GM12878 (cell line): Measurements from ENCODE around the gene TSHZ1. TPM values are rescaled to one million over a fixed set of nuclear protein-coding genes. Genes with fewer than 3 reads are reported as not detected.

Source experiments
- ATAC-seq: fragments of 200-7000 bp; cut with Tn5 transposase; 3 replicates; pipeline ENCODE4 v1.9.1; 2020; ENCODE audit warnings: mild to moderate bottlenecking, moderate library complexity
- BruUV-seq: library from RNA; stranded (reverse); fragments of 400-500 nt; replicated peaks from 2 replicates; lab custom pipeline; 2021; lab: Mats Ljungman, UMichigan
- CTCF ChIA-PET: fragments of 300-600 bp; sonication (Branson Sonifier 250); formaldehyde crosslinking; extraction: SDS; loops from one replicate; lab custom pipeline; 2021; ENCODE audit warnings: inconsistent platforms; lab: Yijun Ruan, JAX
- POLR2A ChIA-PET: fragments of 350-600 bp; formaldehyde crosslinking; extraction: SDS; loops from one replicate; lab custom pipeline; 2021; ENCODE audit warnings: inconsistent platforms; lab: Charles Lee
- RAD21 ChIA-PET: fragments of 300-600 bp; sonication (Branson Sonifier 250); formaldehyde crosslinking; loops from one replicate; lab custom pipeline; 2023; ENCODE audit warnings: antibody characterized with exemption; ENCODE audit not compliant: unreplicated experiment; lab: Charles Lee
- SMC1A ChIA-PET: fragments of 300-600 bp; sonication (Branson Sonifier 250); formaldehyde crosslinking; loops from one replicate; lab custom pipeline; 2023; ENCODE audit not compliant: unreplicated experiment, uncharacterized antibody; lab: Charles Lee
- DNase-seq: peaks from one replicate; pipeline ENCODE4 v3.0.0-alpha.2; 2011; ENCODE audit warnings: low read depth, low spot score
- FAIRE-seq: peaks from 3 replicates; lab custom pipeline; 2011; peaks lifted over from hg19 to GRCh38; lab: Jason Lieb, UNC
- H2AFZ ChIP-seq: 2 replicates; pipeline ENCODE4 v1.6.0; 2011; ENCODE audit warnings: low read depth, low read length, control low read depth; ENCODE audit not compliant: control insufficient read depth
- H3K27ac ChIP-seq: 2 replicates; pipeline ENCODE4 v1.5.1; 2011; ENCODE audit warnings: control low read depth; ENCODE audit not compliant: control insufficient read depth, insufficient read depth
- H3K27me3 ChIP-seq, 2 experiments: replicated peaks in 1 of 2; 2 replicates each; pipeline versions ENCODE4 v1.6.0 to v1.6.1; 2011; ENCODE audit warnings: low read length in 1 of 2; ENCODE audit not compliant: control insufficient read depth in 2 of 2, insufficient read depth in 2 of 2
- H3K36me3 ChIP-seq, 2 experiments: 2 replicates each; pipeline ENCODE4 v1.5.1; 2011; ENCODE audit warnings: low read length in 1 of 2; ENCODE audit not compliant: control insufficient read depth in 2 of 2, insufficient read depth in 2 of 2
- H3K4me1 ChIP-seq: 2 replicates; pipeline ENCODE4 v1.6.1; 2011; ENCODE audit warnings: mild to moderate bottlenecking, low read length, moderate library complexity, mixed read lengths; ENCODE audit not compliant: control insufficient read depth, insufficient read depth
- H3K4me2 ChIP-seq: 2 replicates; pipeline ENCODE4 v1.6.0; 2011; ENCODE audit warnings: control low read depth; ENCODE audit not compliant: control insufficient read depth, insufficient read depth
- H3K4me3 ChIP-seq: fragments of 200-600 bp; sonication (generic); 2 replicates; pipeline ENCODE4 v1.5.1; 2016
- H3K79me2 ChIP-seq: 2 replicates; pipeline ENCODE4 v1.6.0; 2011; ENCODE audit warnings: low read length; ENCODE audit not compliant: control insufficient read depth, insufficient read depth
- H3K9ac ChIP-seq: 2 replicates; pipeline ENCODE4 v1.8.0; 2011; ENCODE audit warnings: low read length, control low read depth, mixed read lengths; ENCODE audit not compliant: control insufficient read depth, insufficient read depth
- H3K9me3 ChIP-seq: replicated peaks from 3 replicates; pipeline ENCODE4 v1.5.1; 2011; ENCODE audit warnings: mild to moderate bottlenecking, low read length; ENCODE audit not compliant: control insufficient read depth, insufficient read depth
- H4K20me1 ChIP-seq: 2 replicates; pipeline ENCODE4 v1.6.0; 2011; ENCODE audit not compliant: control insufficient read depth, insufficient read depth
- BCL3 ChIP-seq: IDR thresholded peaks from 2 replicates; pipeline ENCODE4 v1.6.1; 2011; ENCODE audit warnings: borderline replicate concordance, low read depth, mild to moderate bottlenecking, moderate library complexity, low read length; ENCODE audit not compliant: insufficient read depth, poor library complexity, severe bottlenecking
- CBX3 ChIP-seq: fragments of 200-600 bp; sonication (generic); IDR thresholded peaks from 2 replicates; pipeline ENCODE4 v1.6.1; 2016; ENCODE audit warnings: low read depth, borderline replicate concordance
- CREB1 ChIP-seq: IDR thresholded peaks from 2 replicates; pipeline ENCODE4 v1.6.1; 2012; ENCODE audit warnings: low read depth, mild to moderate bottlenecking, inconsistent platforms
- HDAC6 ChIP-seq: fragments of 200-600 bp; sonication (generic); IDR thresholded peaks from one replicate; pipeline ENCODE4 v1.8.0; 2017; ENCODE audit warnings: antibody characterized with exemption; ENCODE audit not compliant: unreplicated experiment
- IRF5 ChIP-seq: fragments of 450-650 bp; IDR thresholded peaks from 2 replicates; pipeline ENCODE4 v1.6.1; 2017; ENCODE audit warnings: borderline replicate concordance
- SP1 ChIP-seq: IDR thresholded peaks from one replicate; pipeline ENCODE4 v1.6.1; 2011; ENCODE audit warnings: low read depth, low read length
- ZZZ3 ChIP-seq: IDR thresholded peaks from 2 replicates; pipeline ENCODE4 v1.6.1; 2011; ENCODE audit warnings: low read depth; ENCODE audit not compliant: control insufficient read depth, insufficient read length
- WGBS: methylation state at CpG from one replicate; pipeline ENCODE4 v1.1.6; 2016; ENCODE audit warnings: low lambda C conversion rate; ENCODE audit not compliant: insufficient replicate concordance, insufficient coverage; ENCODE audit errors: missing lambda C conversion rate; 5-methylcytosine and 5-hydroxymethylcytosine counted together
- in situ Hi-C: fragments of 300-500 bp; cut with MboI; formaldehyde crosslinking; loops from 9 replicates; pipeline ENCODE4 v1.14.3; 2018; ENCODE audit warnings: mixed read lengths
- intact Hi-C: fragments of 100-400 bp; cut with micrococcal nuclease; formaldehyde crosslinking; loops from one replicate; pipeline ENCODE4 v1.14.2; 2022; ENCODE audit not compliant: unreplicated experiment
- polyA plus RNA-seq, 11 experiments: library from polyadenylated mRNA; depleted of rRNA in 4 of 11; unstranded in 6 of 11; stranded (reverse) in 5 of 11; fragments of >200 nt; fragmentation: Nextera tagmentation in 4 of 11; fragmentation: Illumina TruSeq in 1 of 11; extraction: Ambion mirVana in 4 of 11; extraction: Trizol in 1 of 11; gene quantifications; 1 replicate in 1 of 11; 2 replicates in 10 of 11; pipeline versions ENCODE4 v1.2.1 to v1.2.3, GENCODE V29; 2011 to 2016; ENCODE audit warnings: inconsistent platforms in 2 of 11, missing spikeins in 2 of 11, low read depth in 1 of 11
- total RNA-seq, 4 experiments: library from RNA; depleted of rRNA in 3 of 4; stranded (reverse); fragments of >200 nt in 3 of 4; fragmentation: Illumina TruSeq in 1 of 4; extraction: Trizol in 1 of 4; gene quantifications; 2 replicates each; pipeline versions ENCODE4 v1.2.1 to v1.2.3, GENCODE V29; 2013 to 2021

TSHZ1 gene
- total and polyA plus RNA-seq, 10 of the 15 experiments (the other 5 are each of a cell fraction or from before 2014, with no cell fraction given) = 2.2 to 15.2 (median 5.1) TPM

- Histone ChIP-seq H2AFZ (no peak overlapping the region), H3K27ac (no peak overlapping the region), H3K4me1 (no peaks in the 10 kb centered on the region), H3K36me3 (no peaks in the 10 kb centered on the region), H3K4me2 (no peak overlapping the region), H3K9ac (no peak overlapping the region), H3K79me2 (no peaks in the 10 kb centered on the region), H4K20me1 (no peaks in the 10 kb centered on the region), H3K4me3 (no peak overlapping the region), H3K27me3 (no peaks in the 10 kb centered on the region), H3K9me3 (no peaks in the 10 kb centered on the region)
- in situ Hi-C loops (no loop called here), intact Hi-C loops (no loop called here)
- ChIA-PET RAD21 (no interaction called here), SMC1A (no interaction called here), POLR2A (no interaction called here), CTCF (no interaction called here)
- DNase-seq (no peak), FAIRE-seq (no peak), ATAC-seq (no peak)
- no peak for TF ChIP-seq ZZZ3
- no peak for TF ChIP-seq CREB1
- no peak for TF ChIP-seq SP1
- TF ChIP-seq CBX3 = no peak
- no peak for TF ChIP-seq IRF5
- no peak for TF ChIP-seq BCL3
- no peak for TF ChIP-seq HDAC6
- 53% methylated on average over 13 of the region's 13 CpGs for WGBS
- no TSS peak for BruUV-seq
Measured at GRCh38 chr18:75338631-75339030, 128.0 kb downstream of the TSHZ1 start.

Other genes starting within 250 kb of the TSHZ1 start
- 8.7 and 15.1 TPM in 2 replicates for gene PTGR3, start 1.7 kb upstream of the TSHZ1 start, total RNA-seq (2014; rRNA removed)
- gene PTGR3, start 1.7 kb upstream of the TSHZ1 start, total RNA-seq (2014; rRNA removed; fragmentation: Illumina TruSeq; extraction: Trizol) = 12.2 and 13.2 TPM in 2 replicates
- gene PTGR3, start 1.7 kb upstream of the TSHZ1 start, total RNA-seq (2021) = 44.9 and 45.1 TPM in 2 replicates
- 63.9 and 69.8 TPM in 2 replicates for gene PTGR3, start 1.7 kb upstream of the TSHZ1 start, polyA plus RNA-seq (2011; rRNA removed)
- 29.5 and 30.4 TPM in 2 replicates for gene PTGR3, start 1.7 kb upstream of the TSHZ1 start, polyA plus RNA-seq (2014; fragmentation: Illumina TruSeq; extraction: Trizol)
- 1 to 10 TPM; 6.2 to 8.8 TPM for gene PTGR3, start 1.7 kb upstream of the TSHZ1 start, polyA plus RNA-seq (2014; fragmentation: Nextera tagmentation; extraction: Ambion mirVana)
- gene PTGR3, start 1.7 kb upstream of the TSHZ1 start, polyA plus RNA-seq (2014; rRNA removed) = 29.2 and 34.8 TPM in 2 replicates
- gene PTGR3, start 1.7 kb upstream of the TSHZ1 start, polyA plus RNA-seq (2016; fragmentation: Nextera tagmentation; extraction: Ambion mirVana) = 10 to 100 TPM; 21.8 to 22.0 TPM
- gene SMIM21, start 216.9 kb downstream of the TSHZ1 start, total RNA-seq (2014; rRNA removed) = not detected in 2 replicates
- gene SMIM21, start 216.9 kb downstream of the TSHZ1 start, total RNA-seq (2014; rRNA removed; fragmentation: Illumina TruSeq; extraction: Trizol) = not detected in 2 replicates
- not detected in 2 replicates for gene SMIM21, start 216.9 kb downstream of the TSHZ1 start, total RNA-seq (2021)
- gene SMIM21, start 216.9 kb downstream of the TSHZ1 start, polyA plus RNA-seq (2011; rRNA removed) = not detected in 2 replicates
- gene SMIM21, start 216.9 kb downstream of the TSHZ1 start, polyA plus RNA-seq (2014; fragmentation: Illumina TruSeq; extraction: Trizol) = not detected in 2 replicates
- not detected for gene SMIM21, start 216.9 kb downstream of the TSHZ1 start, polyA plus RNA-seq (2014; fragmentation: Nextera tagmentation; extraction: Ambion mirVana)
- not detected in 2 replicates for gene SMIM21, start 216.9 kb downstream of the TSHZ1 start, polyA plus RNA-seq (2014; rRNA removed)
- not detected for gene SMIM21, start 216.9 kb downstream of the TSHZ1 start, polyA plus RNA-seq (2016; fragmentation: Nextera tagmentation; extraction: Ambion mirVana)